ENCODE measurements around the gene MED23. TPM values are rescaled to one million over a fixed set of nuclear protein-coding genes. Genes with fewer than 3 reads are reported as not detected.

MED23 gene, protein sequence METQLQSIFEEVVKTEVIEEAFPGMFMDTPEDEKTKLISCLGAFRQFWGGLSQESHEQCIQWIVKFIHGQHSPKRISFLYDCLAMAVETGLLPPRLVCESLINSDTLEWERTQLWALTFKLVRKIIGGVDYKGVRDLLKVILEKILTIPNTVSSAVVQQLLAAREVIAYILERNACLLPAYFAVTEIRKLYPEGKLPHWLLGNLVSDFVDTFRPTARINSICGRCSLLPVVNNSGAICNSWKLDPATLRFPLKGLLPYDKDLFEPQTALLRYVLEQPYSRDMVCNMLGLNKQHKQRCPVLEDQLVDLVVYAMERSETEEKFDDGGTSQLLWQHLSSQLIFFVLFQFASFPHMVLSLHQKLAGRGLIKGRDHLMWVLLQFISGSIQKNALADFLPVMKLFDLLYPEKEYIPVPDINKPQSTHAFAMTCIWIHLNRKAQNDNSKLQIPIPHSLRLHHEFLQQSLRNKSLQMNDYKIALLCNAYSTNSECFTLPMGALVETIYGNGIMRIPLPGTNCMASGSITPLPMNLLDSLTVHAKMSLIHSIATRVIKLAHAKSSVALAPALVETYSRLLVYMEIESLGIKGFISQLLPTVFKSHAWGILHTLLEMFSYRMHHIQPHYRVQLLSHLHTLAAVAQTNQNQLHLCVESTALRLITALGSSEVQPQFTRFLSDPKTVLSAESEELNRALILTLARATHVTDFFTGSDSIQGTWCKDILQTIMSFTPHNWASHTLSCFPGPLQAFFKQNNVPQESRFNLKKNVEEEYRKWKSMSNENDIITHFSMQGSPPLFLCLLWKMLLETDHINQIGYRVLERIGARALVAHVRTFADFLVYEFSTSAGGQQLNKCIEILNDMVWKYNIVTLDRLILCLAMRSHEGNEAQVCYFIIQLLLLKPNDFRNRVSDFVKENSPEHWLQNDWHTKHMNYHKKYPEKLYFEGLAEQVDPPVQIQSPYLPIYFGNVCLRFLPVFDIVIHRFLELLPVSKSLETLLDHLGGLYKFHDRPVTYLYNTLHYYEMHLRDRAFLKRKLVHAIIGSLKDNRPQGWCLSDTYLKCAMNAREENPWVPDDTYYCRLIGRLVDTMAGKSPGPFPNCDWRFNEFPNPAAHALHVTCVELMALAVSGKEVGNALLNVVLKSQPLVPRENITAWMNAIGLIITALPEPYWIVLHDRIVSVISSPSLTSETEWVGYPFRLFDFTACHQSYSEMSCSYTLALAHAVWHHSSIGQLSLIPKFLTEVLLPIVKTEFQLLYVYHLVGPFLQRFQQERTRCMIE (N-terminal part only)
- 10 to 100 TPM; 10.5 to 11.7 TPM for total RNA-seq

- peak within 1 kb of the TSS; percentile 68 to 76 for H3K27ac ChIP-seq
- TF ChIP-seq, protein P1, sequence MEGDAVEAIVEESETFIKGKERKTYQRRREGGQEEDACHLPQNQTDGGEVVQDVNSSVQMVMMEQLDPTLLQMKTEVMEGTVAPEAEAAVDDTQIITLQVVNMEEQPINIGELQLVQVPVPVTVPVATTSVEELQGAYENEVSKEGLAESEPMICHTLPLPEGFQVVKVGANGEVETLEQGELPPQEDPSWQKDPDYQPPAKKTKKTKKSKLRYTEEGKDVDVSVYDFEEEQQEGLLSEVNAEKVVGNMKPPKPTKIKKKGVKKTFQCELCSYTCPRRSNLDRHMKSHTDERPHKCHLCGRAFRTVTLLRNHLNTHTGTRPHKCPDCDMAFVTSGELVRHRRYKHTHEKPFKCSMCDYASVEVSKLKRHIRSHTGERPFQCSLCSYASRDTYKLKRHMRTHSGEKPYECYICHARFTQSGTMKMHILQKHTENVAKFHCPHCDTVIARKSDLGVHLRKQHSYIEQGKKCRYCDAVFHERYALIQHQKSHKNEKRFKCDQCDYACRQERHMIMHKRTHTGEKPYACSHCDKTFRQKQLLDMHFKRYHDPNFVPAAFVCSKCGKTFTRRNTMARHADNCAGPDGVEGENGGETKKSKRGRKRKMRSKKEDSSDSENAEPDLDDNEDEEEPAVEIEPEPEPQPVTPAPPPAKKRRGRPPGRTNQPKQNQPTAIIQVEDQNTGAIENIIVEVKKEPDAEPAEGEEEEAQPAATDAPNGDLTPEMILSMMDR (IDR thresholded peaks at IDR 0.05): peak; percentile 96 to 97
- H3K27me3 ChIP-seq: no peaks in the 10 kb centered on the region
- DNase-seq (ENCODE audit: low spot score): peak; percentile 94
- H3K4me3 ChIP-seq: peak within 1 kb of the TSS; percentile 76 to 77
- H3K4me1 ChIP-seq: peaks cover 0 to 22% of the 10 kb centered on the region in 2 donors
- H3K36me3 ChIP-seq: peaks cover 22% of the 10 kb centered on the region
- no peaks in the 10 kb centered on the region for H3K9me3 ChIP-seq
These were observed at the start of gene MED23 for GRCh38 chr6:131627724-131628682. Gene MED23 (minus strand): TSS chr6:131628242. CDS start chr6:131628049, 193 bp downstream.

DNA sequence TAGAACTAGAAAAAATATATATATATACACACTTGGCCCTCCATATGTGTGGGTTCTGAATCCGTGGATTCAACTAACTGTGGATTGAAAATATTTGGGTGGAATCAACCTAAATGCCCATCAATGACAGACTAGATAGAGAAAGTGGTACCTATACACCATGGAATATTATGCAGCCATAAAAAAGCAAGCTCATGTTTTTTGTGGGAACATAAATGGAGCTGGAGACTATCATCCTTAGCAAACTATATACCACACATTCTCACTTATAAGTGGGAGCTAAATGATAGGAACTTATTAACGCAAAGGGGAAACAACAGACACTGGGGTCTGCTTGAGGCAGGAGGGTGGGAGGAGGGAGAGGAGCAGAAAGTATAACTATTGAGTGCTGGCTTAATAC, 45.1 kb upstream of the MED23 start:
- Histone ChIP-seq H3K9me3 (no peaks in the 10 kb centered on the region), H3K27me3 (no peaks in the 10 kb centered on the region), H3K27ac (no peak overlapping the region), H3K4me3 (no peak overlapping the region), H3K36me3 (no peaks in the 10 kb centered on the region), H3K4me1 (no peaks in the 10 kb centered on the region)
- TF ChIP-seq, protein P1 (IDR thresholded peaks at IDR 0.05): no peak
- DNase-seq (ENCODE audit: low spot score): no peak

- DNase-seq (ENCODE audit: low spot score): no peak
- no peaks in the 10 kb centered on the region for H3K4me1 ChIP-seq
- TF ChIP-seq, protein P1 (IDR thresholded peaks at IDR 0.05): no peak
- H3K27ac ChIP-seq: no peak overlapping the region
- H3K4me3 ChIP-seq: no peak overlapping the region
- H3K27me3 ChIP-seq: no peaks in the 10 kb centered on the region
- no peaks in the 10 kb centered on the region for H3K9me3 ChIP-seq
- no peaks in the 10 kb centered on the region for H3K36me3 ChIP-seq
These were observed 41.8 kb upstream of the MED23 start for GRCh38 chr6:131669891-131670290.

DNA sequence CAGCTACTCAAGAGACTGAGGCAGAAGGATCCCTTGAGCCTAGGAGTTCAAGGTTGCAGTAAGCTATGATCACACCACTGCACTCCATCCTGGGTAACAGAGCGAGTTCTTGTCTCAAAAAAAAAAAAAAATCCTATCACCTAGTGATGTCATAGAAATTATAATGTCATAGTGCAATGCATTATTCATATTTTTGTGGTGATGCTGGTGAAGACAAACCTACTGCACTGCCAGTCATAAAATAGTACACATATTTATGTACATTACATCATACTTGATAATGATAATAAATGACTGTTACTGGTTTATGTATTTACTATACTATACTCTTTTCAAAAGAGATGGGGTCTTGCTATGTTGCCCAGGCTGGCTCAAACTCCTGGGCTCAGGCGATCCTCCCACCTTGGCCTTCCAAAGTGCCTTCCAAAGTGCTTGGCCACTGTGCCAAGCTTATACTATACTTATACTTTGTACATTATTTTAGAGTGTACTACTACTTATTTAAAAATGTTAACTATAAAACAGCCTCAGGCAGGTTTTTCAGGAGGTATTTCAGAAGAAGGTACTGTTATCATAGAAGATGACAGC, 35.6 kb upstream of the MED23 start:
- TF ChIP-seq, protein P1 (IDR thresholded peaks at IDR 0.05): no peak
- H3K27ac ChIP-seq: no peak overlapping the region
- no peaks in the 10 kb centered on the region for H3K36me3 ChIP-seq
- no peaks in the 10 kb centered on the region for H3K9me3 ChIP-seq
- H3K4me1 ChIP-seq: no peaks in the 10 kb centered on the region
- no peak overlapping the region for H3K4me3 ChIP-seq
- DNase-seq (ENCODE audit: low spot score): no peak
- no peaks in the 10 kb centered on the region for H3K27me3 ChIP-seq

Measured in right atrium auricular region (tissue), 2 donors.